Upper lobe of left lung (tissue), 4 donors: ENCODE data around the gene MTG2.

Experiments used
- CTCF ChIP-seq, 6 experiments: fragments of 450-650 bp in 4 of 6; fragments of 200-600 bp in 2 of 6; sonication (generic) in 2 of 6; IDR thresholded peaks; one replicate each; pipeline ENCODE4 v1.5.1; 2016 to 2019; ENCODE audit warnings: antibody characterized with exemption in 6 of 6
- EP300 ChIP-seq, 4 donors: sonication (generic); formaldehyde crosslinking; IDR thresholded peaks; one replicate each; pipeline ENCODE4 v1.5.1; 2017; ENCODE audit warnings: antibody characterized with exemption in 4 of 4, control low read depth in 2 of 4
- POLR2AphosphoS5 ChIP-seq, 2 donors: sonication (generic); formaldehyde crosslinking; IDR thresholded peaks; one replicate each; pipeline ENCODE4 v1.5.1; 2017; ENCODE audit warnings: antibody characterized with exemption in 2 of 2

- TF ChIP-seq CTCF (IDR thresholded peaks at IDR 0.05) (no peak), EP300 (IDR thresholded peaks at IDR 0.05) (no peak), POLR2AphosphoS5 (IDR thresholded peaks at IDR 0.05) (no peak)
Measured at GRCh38 chr20:62165762-62166399, 16.9 kb upstream of the MTG2 start.
